Measurements from ENCODE around the gene EXD1.

The EXD1 gene

GRCh38 chr15:41258750-41259471, 28.4 kb upstream of the EXD1 start:
- TF ChIP-seq ZNF8 (CRISPR knock-in tag; IDR thresholded peaks at IDR 0.05) (no peak), ZNF565 (CRISPR knock-in tag; conservative IDR thresholded peaks at IDR 0.05; ENCODE audit: low read depth) (no peak), CSDC2 (CRISPR knock-in tag; IDR thresholded peaks at IDR 0.05) (no peak), ISL1 (CRISPR knock-in tag; IDR thresholded peaks at IDR 0.05) (no peak), GLIS3 (CRISPR knock-in tag; IDR thresholded peaks at IDR 0.05) (no peak), SNAI2 (CRISPR knock-in tag; IDR thresholded peaks at IDR 0.05) (no peak), ZNF70 (CRISPR knock-in tag; IDR thresholded peaks at IDR 0.05) (no peak), ZFP3 (CRISPR knock-in tag; IDR thresholded peaks at IDR 0.05) (no peak), OSR1 (CRISPR knock-in tag; IDR thresholded peaks at IDR 0.05) (no peak), BACH2 (CRISPR knock-in tag; IDR thresholded peaks at IDR 0.05; ENCODE audit: borderline replicate concordance) (no peak), CREB5 (CRISPR knock-in tag; IDR thresholded peaks at IDR 0.05; ENCODE audit: low read depth) (no peak)
- no peak for ATAC-seq

- TF ChIP-seq CREB5 (CRISPR knock-in tag; IDR thresholded peaks at IDR 0.05; ENCODE audit: low read depth) = no peak
- no peak for TF ChIP-seq ZNF70 (CRISPR knock-in tag; IDR thresholded peaks at IDR 0.05)
- no peak for TF ChIP-seq ZC3H10 (CRISPR knock-in tag; IDR thresholded peaks at IDR 0.05)
- TF ChIP-seq TSHZ2 (CRISPR knock-in tag; IDR thresholded peaks at IDR 0.05) = no peak
- no peak for TF ChIP-seq PATZ1 (CRISPR knock-in tag; IDR thresholded peaks at IDR 0.05; ENCODE audit: borderline replicate concordance)
- no peak for TF ChIP-seq ZFP30 (CRISPR knock-in tag; IDR thresholded peaks at IDR 0.05)
- no peak for TF ChIP-seq PPARA (CRISPR knock-in tag; IDR thresholded peaks at IDR 0.05; ENCODE audit: borderline replicate concordance)
- no peak for TF ChIP-seq RARB (CRISPR knock-in tag; IDR thresholded peaks at IDR 0.05)
- no peak for TF ChIP-seq SNAI2 (CRISPR knock-in tag; IDR thresholded peaks at IDR 0.05)
- ATAC-seq = no peak
Measured at GRCh38 chr15:41256577-41257038, 26.1 kb upstream of the EXD1 start.

- ATAC-seq = no peak
- TF ChIP-seq PATZ1 (CRISPR knock-in tag; IDR thresholded peaks at IDR 0.05; ENCODE audit: borderline replicate concordance) (no peak), GLIS3 (CRISPR knock-in tag; IDR thresholded peaks at IDR 0.05) (no peak), RARB (CRISPR knock-in tag; IDR thresholded peaks at IDR 0.05) (no peak), ZNF8 (CRISPR knock-in tag; IDR thresholded peaks at IDR 0.05) (no peak), CSDC2 (CRISPR knock-in tag; IDR thresholded peaks at IDR 0.05) (no peak), TCF4 (CRISPR knock-in tag; IDR thresholded peaks at IDR 0.05; ENCODE audit: borderline replicate concordance) (no peak), ZFP30 (CRISPR knock-in tag; IDR thresholded peaks at IDR 0.05) (no peak), ISL1 (CRISPR knock-in tag; IDR thresholded peaks at IDR 0.05) (no peak), SNAI2 (CRISPR knock-in tag; IDR thresholded peaks at IDR 0.05) (no peak), PPARA (CRISPR knock-in tag; IDR thresholded peaks at IDR 0.05; ENCODE audit: borderline replicate concordance) (no peak), TSHZ2 (CRISPR knock-in tag; IDR thresholded peaks at IDR 0.05) (no peak), ESRRG (CRISPR knock-in tag; IDR thresholded peaks at IDR 0.05) (no peak)
Measured at GRCh38 chr15:41256103-41256502, 25.5 kb upstream of the EXD1 start.
